ENCODE measurements around the gene HSF5. TPM values are rescaled to one million over a fixed set of nuclear protein-coding genes. Genes with fewer than 3 reads are reported as not detected.
"Not testable (repeated sequence)": the region's sequence is repeated elsewhere in the genome, so short reads cannot be mapped to it uniquely, and the experiment has no call there.

Gene HSF5
- total RNA-seq, 2 donors from 2014 or later: 0.07 TPM; not detected in 1

GRCh38 chr17:58398574-58399266 is 89.5 kb downstream of the HSF5 start:
- peaks cover 11% of the 10 kb centered on the region for H3K4me1 ChIP-seq
- no peak for DNase-seq
- H3K9ac ChIP-seq (ENCODE audit: low read depth in 2 of 2, low read length in 2 of 2): peak overlapping the region in 1 of 2 donors; percentile 48
- H3K4me3 ChIP-seq: no peak overlapping the region
- H3K9me3 ChIP-seq: no peaks in the 10 kb centered on the region
- no peak for TF ChIP-seq CTCF (IDR thresholded peaks at IDR 0.05)
- intact Hi-C loops (cut with DNase I): no loop called here
- peak overlapping the region; percentile 13 for H3K27ac ChIP-seq
- H3K36me3 ChIP-seq: no peaks in the 10 kb centered on the region
- no peaks in the 10 kb centered on the region for H3K27me3 ChIP-seq

- DNase-seq; H3K27me3 ChIP-seq; H3K9me3 ChIP-seq; H3K9ac ChIP-seq (ENCODE audit: low read depth in 2 of 2, low read length in 2 of 2); intact Hi-C loops (cut with DNase I); H3K36me3 ChIP-seq; H3K4me3 ChIP-seq: not testable (repeated sequence)
- Histone ChIP-seq H3K4me1 (peaks cover 11% of the 10 kb centered on the region), H3K27ac (peak overlapping the region; percentile 13)
These were observed 90.8 kb downstream of the HSF5 start for GRCh38 chr17:58397421-58397820.

- DNase-seq: no peak
- Histone ChIP-seq H3K4me1 (peaks cover 10% of the 10 kb centered on the region), H3K9ac (ENCODE audit: low read depth in 2 of 2, low read length in 2 of 2) (no peak overlapping the region), H3K27ac (no peak overlapping the region), H3K27me3 (no peaks in the 10 kb centered on the region), H3K4me3 (no peak overlapping the region), H3K9me3 (no peaks in the 10 kb centered on the region), H3K36me3 (no peaks in the 10 kb centered on the region)
- intact Hi-C loops (cut with DNase I): no loop called here
- no peak for TF ChIP-seq CTCF (IDR thresholded peaks at IDR 0.05)
These were observed 92.0 kb downstream of the HSF5 start for GRCh38 chr17:58396173-58396572.

GRCh38 chr17:58394534-58395223 is 93.5 kb downstream of the HSF5 start:
- no peak for TF ChIP-seq CTCF (IDR thresholded peaks at IDR 0.05)
- Histone ChIP-seq H3K9ac (ENCODE audit: low read depth in 2 of 2, low read length in 2 of 2) (peak overlapping the region in 1 of 2 donors; percentile 32), H3K27ac (peak overlapping the region; percentile 62), H3K36me3 (no peaks in the 10 kb centered on the region), H3K4me3 (no peak overlapping the region), H3K27me3 (no peaks in the 10 kb centered on the region), H3K4me1 (peaks cover 6% of the 10 kb centered on the region), H3K9me3 (no peaks in the 10 kb centered on the region)
- peak; percentile 54 for DNase-seq
- intact Hi-C loops (cut with DNase I): no loop called here

GRCh38 chr17:58391302-58391984 is 96.8 kb downstream of the HSF5 start:
- intact Hi-C loops (cut with DNase I): no loop called here
- H3K27me3 ChIP-seq: no peaks in the 10 kb centered on the region
- H3K4me3 ChIP-seq: no peak overlapping the region
- H3K4me1 ChIP-seq: peaks cover 5% of the 10 kb centered on the region
- peak overlapping the region; percentile 19 for H3K27ac ChIP-seq
- no peaks in the 10 kb centered on the region for H3K9me3 ChIP-seq
- H3K36me3 ChIP-seq: no peaks in the 10 kb centered on the region
- H3K9ac ChIP-seq (ENCODE audit: low read depth in 2 of 2, low read length in 2 of 2): peak overlapping the region in 1 of 2 donors; percentile 73
- DNase-seq: peak; percentile 96
- no peak for TF ChIP-seq CTCF (IDR thresholded peaks at IDR 0.05)
